IPS DF 19.7 (cell line): ENCODE data around the gene WNT3A.

Experiments used
- DNase-seq: peaks from one replicate; pipeline ENCODE4 v3.0.0-alpha.2; 2013; ENCODE audit warnings: low read depth, low spot score

Gene WNT3A

DNA sequence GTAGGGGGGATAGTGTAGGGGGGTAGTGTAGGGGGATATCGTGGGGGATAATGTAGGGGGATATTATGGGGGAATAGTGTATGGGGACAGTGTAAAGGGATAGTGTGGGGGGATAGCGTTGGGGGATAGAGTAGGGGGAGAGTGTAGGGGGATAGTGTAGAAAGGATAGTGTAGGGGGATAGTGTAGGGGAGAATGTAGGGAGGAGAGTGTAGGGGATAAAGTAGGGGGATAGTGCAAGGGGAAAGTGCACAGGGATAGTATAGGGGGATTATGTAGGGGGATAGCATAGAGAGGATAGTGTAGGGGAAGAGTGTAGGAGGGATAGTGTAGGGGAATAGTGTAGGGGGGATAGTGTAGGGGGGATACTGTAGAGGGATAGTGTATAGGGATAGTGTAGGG, 63.4 kb downstream of the WNT3A start:
- DNase-seq, result no peak

- no peak for DNase-seq
Observed at GRCh38 chr1:228070851-228071250, 64.1 kb downstream of the WNT3A start.

DNA sequence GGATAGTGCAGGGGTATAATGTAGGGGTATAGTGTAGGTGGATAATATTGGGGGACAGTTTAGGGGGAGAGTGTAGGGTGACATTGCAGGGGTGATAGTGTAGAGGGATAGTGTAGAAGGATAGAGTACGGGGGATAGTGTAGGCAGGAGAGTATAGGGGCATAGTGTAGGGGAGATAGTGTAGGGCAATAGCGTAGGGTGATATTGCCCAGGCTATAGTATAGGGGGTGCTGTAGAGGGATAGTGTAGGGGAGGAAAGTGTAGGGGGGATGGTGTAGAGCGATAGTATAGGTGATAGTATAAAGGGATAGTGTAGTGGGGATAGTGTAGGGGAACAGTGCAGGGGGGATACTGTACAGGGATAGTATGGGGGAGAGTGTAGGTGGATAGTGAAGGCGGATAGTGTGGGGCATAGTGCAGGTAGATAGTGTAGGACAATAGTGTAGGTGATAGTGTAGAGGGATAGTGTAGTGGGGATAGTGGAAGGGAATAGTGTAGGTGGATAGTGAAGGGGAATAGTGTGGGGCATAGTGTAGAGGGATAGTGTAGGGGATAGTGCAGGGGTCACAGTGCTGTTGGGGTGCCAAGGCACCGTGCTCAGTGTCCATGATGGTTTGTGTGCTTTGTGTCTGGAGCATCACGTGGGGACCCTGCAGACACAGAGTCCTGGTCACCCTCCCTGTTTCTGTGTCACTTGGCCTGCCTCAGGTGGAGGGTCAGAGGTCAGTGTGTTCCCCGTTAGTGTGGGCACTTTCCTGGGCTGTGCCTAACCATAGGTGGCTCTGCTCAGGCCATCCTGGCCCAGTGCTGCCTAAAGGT, 65.2 kb downstream of the WNT3A start:
- no peak for DNase-seq

GRCh38 chr1:228072658-228073043, 65.9 kb downstream of the WNT3A start:
- DNase-seq, result no peak

DNA sequence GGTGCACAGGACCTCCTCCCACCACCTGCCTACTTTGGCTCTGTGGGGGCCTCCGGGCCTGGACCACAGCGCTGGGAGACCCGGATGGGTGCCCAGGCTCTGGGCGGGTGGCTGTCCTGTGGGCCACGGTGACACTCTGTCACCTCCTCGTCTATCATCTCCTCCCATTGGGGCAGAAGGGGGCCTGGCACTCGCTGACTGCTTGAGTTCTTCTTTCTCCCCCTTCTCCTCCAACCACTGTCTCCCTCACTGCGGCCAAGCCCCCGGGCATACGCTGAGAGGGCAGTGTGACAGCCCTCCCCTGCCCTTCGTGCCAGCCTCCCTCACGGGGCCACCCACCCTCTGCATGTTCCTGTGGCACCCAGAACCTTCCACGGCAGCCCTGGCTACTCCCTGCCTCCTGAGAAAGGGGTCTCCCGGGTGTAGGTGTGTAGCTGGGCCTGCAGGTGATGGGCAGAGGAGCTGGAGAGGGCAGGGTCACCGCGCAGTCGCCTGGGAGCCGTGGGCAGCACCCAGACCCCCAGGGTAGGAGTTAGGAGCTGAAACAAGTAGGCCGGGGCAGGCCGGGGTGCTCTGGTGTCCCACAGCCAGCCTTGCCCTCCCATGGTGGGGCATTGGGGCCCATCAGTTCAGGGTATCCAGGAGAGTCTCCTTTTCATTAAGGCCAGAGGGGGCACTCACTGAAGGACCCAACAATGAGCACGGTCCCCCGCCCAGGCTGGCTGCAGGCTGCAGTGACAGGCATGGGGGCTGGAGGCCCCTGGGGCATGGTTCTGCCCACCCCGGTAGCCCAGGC, 66.5 kb downstream of the WNT3A start:
- DNase-seq, result no peak

DNA sequence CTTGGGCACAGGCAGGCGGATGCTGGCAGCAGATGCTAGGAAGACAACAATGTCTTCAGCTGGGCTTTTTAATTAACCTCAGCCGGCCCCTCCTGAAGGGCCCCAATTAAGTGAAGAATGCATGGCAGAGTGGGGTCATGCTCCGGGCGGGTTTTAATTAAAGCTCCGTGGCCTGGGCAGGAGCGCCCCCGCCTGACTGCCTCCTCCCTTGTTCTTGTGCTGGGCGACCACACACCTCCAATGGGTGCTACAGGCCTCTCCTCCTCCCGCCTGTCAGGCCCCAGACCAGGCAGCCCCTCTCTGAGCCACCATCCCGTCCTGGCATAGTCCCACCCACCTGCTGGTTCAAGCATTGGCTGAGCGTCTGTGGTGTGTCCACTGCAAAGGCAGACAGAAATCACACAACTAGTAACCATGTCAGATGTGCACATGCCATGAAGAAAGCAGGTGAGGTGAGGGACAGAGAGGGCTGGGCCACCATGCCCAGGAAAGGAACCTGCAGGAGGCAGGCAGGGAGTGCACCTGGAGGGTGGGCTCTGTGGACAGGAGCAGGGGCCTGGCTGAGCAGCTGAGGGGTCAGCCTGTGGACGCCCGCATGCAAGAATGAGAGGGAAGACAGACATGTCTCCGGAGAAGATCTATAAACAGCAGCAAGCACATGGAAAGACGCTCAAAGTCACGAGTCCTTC, 67.2 kb downstream of the WNT3A start:
- DNase-seq, result no peak

DNA sequence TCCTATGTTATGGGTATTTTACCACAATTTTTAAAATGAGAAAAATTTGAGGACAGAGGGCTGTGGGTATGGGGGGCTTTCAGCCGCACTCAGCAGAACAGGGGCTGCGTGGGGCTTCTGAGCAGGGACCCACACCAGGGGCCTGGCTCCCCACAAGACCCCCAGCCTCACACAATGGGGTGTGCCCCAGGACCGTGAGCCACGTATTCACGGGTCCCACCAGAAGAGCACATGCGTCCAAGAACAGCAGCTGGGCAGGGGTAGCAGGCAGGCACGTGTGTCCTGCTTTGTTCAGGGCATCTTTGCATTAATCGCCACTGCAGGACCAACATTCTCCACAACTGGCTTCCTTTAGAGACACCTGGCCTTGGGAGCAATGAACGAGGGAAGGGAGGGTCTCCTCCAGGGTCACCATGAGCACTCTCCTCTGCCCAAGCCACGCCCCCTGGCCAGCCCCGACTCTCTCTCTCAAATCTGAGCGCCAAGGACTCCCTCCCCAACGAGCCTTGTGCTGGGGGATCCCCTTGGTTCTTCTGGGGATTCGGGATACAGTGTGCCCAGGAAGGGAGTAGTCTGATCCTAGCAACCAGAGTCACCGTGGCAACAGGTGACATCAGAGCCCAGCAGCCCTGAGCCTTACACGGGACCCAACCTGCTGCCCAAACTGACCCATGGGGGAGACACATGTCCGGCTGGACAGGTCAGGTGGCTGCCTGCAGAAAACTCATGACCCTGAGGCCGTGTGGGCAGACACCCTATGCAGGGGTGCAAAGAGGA, 68.3 kb downstream of the WNT3A start:
- no peak for DNase-seq

DNA sequence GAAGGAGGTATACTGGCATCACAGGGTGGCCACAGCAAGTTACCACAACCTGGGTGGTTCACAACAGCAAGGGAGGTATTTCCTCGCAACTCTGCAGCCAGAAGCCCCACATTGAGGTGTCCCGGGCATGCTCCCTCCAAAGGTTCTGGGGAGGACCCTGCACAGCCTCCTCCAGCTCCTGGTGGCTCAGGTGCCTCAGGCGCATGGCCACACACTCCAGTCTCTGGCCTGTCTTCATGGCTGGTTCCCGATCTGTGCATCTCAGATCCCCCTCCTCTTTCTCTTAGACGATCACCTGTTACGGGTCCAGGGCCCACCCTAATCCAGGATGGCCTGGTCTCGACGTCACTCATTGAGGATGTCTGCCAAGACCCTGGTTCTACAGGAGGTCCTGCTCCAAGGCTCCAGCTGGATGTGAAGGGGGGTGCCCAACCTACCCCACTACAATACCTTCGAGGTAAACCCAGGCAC, 69.0 kb downstream of the WNT3A start:
- no peak for DNase-seq

GRCh38 chr1:228076796-228077430, 70.1 kb downstream of the WNT3A start:
- DNase-seq, result no peak

DNA sequence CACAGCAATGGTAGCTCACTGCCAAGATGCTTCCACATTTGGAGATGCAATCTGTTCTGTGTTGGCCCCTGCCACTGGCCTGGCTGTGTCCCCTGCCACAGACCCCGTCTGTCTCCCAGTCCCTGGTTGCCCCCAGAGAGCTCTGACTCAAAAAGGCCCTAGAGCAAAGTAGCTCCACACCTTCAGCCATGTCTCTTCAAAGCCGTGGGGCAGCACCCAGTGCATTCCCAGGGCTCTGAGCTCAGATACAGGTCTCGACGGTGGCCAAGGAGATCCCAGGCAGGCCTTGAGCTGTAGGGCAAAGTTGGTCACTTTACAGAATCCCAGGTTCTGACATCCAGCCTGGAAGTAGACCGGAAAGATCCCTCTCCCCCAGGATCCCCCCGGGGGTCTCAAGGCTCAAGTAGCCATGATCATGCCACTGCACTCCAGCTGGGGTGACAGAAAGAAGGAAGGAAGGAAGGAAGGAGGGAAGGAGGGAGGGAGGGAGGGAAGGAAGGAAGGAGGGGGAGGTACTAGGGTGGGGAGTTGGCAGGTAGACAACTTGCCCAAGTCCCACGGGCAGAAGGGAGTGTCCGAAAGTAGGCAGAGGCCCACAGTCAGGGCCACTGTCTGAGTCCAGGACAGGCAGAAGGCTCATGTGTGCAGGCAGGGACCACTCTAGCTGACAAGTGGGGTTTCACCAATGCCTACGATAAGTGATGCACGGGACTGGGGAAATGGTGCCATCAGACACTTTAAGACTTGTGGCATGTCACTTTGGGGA, 71.0 kb downstream of the WNT3A start:
- no peak for DNase-seq

DNA sequence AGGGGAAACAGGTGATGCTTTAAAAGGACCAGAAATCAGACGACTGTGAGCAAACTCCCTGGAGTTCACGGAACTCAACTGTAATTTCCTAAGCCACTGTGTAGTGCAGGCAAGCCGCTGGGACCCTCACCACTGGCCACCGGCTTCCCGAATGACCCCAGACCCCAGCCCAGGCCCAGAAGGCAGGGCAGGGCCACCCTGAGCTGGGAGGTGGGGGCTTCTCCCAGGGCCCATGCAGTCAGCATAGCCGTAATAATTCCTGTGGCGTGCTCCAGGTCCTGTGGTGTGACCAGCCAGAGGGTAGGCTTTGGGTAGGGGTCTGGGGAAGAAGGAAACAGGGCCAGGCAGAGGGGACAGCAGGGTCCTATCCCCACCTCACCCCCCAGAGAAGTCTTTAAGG, 72.2 kb downstream of the WNT3A start:
- no peak for DNase-seq

- no peak for DNase-seq
Observed at GRCh38 chr1:228079601-228080263, 72.9 kb downstream of the WNT3A start.

- no peak for DNase-seq
Observed at GRCh38 chr1:228081144-228081543, 74.3 kb downstream of the WNT3A start.

GRCh38 chr1:228081578-228082213, 74.9 kb downstream of the WNT3A start:
- no peak for DNase-seq

DNA sequence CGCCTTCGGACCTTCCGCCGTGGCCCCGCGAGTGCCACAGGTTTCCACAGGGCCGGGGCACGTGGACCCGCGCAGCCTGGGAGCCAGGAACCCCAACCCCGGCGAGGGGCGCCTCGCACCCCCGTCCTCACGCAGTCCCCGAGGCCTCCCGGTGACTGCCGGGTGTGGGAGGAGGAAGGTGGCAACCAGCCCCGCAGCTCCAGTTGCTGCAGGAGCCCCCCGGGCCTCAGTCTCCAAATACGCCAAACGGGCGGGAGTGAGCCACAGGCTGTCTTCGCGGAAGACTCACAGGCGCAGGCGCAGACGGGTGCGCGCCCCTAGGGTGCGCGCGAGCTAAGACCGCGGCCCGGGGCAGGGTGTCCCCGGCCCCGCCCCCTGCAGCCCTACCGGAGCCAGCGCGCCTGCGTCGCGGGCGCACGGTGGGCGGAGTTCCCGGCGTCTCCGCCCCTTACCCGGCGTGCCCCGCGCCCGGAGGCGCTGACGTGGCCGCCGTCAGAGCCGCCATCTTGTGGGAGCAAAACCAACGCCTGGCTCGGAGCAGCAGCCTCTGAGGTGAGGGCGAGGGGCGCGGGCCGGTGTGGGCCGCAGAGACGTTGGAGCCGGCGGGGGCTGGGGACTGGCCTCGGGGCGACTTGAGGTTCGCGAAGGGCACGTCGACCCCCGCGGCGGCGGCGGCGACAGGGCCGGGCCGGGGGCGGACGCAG, 75.6 kb downstream of the WNT3A start, which contains the start of gene ARF1:
ARF1 (plus strand) TSS at position 495 of the 704 bp plus-strand sequence. CDS start 14,407 bp downstream, outside the sequence.
- no peak for DNase-seq

- DNase-seq, result no peak
Observed at GRCh38 chr1:228082918-228083870, 76.4 kb downstream of the WNT3A start.

DNA sequence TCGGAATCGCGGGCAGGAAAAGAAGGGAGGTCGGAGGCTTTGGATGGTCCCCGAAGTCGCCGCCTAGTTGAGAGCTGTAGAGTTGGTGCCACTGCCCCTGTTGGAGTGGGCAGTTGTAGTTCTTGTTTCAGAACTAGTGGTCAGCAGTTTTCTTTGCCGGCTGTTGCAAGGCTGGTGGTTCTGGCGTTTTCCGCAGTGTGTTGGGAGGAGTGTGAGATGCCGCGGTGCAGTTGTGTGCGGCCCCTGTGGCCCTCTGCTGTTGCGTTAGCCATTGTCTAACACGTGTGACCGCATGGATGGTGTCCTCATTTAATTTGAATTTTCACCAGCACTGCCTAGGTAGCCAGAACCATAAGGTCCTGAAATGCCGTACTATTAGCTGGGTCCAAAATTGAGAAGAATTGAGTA, 77.1 kb downstream of the WNT3A start:
- no peak for DNase-seq
